Naive thymus-derived CD8-positive, alpha-beta T cell (primary cell): ENCODE data around the gene WRNIP1. TPM values are rescaled to one million over a fixed set of nuclear protein-coding genes. Genes with fewer than 3 reads are reported as not detected.

ENCODE experiments used
- polyA plus RNA-seq, 3 donors: library from polyadenylated mRNA; unstranded; fragments of 300-500 nt; fragmentation: Illumina TruSeq; gene quantifications; one replicate each; pipeline ENCODE4 v1.2.3, GENCODE V29; 2021
- total RNA-seq, 8 experiments: library from RNA in 2 of 8; stranded (reverse) in 2 of 8; gene quantifications; one replicate each; pipeline ENCODE4 v1.2.3 and lab custom pipeline; 2021 to 2026

The WRNIP1 gene
- total and polyA plus RNA-seq, 5 experiments from 2014 or later: 33.1 to 61.0 (median 42.0) TPM

Other genes with a start within 250 kb of the WRNIP1 start
- 1 to 10 TPM in 1 of 2 experiments, under 1 TPM in 1; 0.94 to 1.3 TPM for gene MYLK4, start 14.5 kb upstream of the WRNIP1 start, total RNA-seq
- under 1 TPM; 0.02 to 0.37 (median 0.14) TPM for gene MYLK4, start 14.5 kb upstream of the WRNIP1 start, polyA plus RNA-seq
- 10 to 100 TPM; 65.3 to 67.1 TPM for gene SERPINB1, start 76.5 kb downstream of the WRNIP1 start, total RNA-seq
- 100 to 1,000 TPM; 121 to 130 (median 123) TPM for gene SERPINB1, start 76.5 kb downstream of the WRNIP1 start, polyA plus RNA-seq
- 10 to 100 TPM; 56.6 to 57.1 TPM for gene SERPINB9, start 137.9 kb downstream of the WRNIP1 start, total RNA-seq
- 10 to 100 TPM; 29.9 to 37.2 (median 35.0) TPM for gene SERPINB9, start 137.9 kb downstream of the WRNIP1 start, polyA plus RNA-seq
- 100 to 1,000 TPM; 125 to 134 TPM for gene SERPINB6, start 206.2 kb downstream of the WRNIP1 start, total RNA-seq
- 100 to 1,000 TPM; 128 to 152 (median 141) TPM for gene SERPINB6, start 206.2 kb downstream of the WRNIP1 start, polyA plus RNA-seq
- gene NQO2, start 234.5 kb downstream of the WRNIP1 start, total RNA-seq: 10 to 100 TPM; 21.0 to 21.4 TPM
- 10 to 100 TPM; 37.9 to 48.1 (median 39.0) TPM for gene NQO2, start 234.5 kb downstream of the WRNIP1 start, polyA plus RNA-seq